Parathyroid adenoma (tissue), 2 donors: ENCODE results near the gene DUSP12.

Source experiments
- H2AFZ ChIP-seq: fragments of 300-600 bp; sonication (generic); one replicate; pipeline ENCODE4 v1.7.0; 2017; ENCODE audit warnings: antibody characterized with exemption, mild to moderate bottlenecking
- H3K27ac ChIP-seq: fragments of 300-600 bp; sonication (generic); one replicate; pipeline ENCODE4 v1.7.0; 2017
- H3K27me3 ChIP-seq: fragments of 300-600 bp; sonication (generic); one replicate; pipeline ENCODE4 v1.7.0; 2017; ENCODE audit warnings: low read length; ENCODE audit not compliant: control insufficient read depth, insufficient read depth
- H3K36me3 ChIP-seq: fragments of 300-600 bp; sonication (generic); one replicate; pipeline ENCODE4 v1.7.0; 2017; ENCODE audit warnings: low read length; ENCODE audit not compliant: control insufficient read depth, insufficient read depth
- H3K4me1 ChIP-seq: fragments of 300-600 bp; sonication (generic); one replicate; pipeline ENCODE4 v1.7.0; 2017; ENCODE audit warnings: control low read depth
- H3K4me2 ChIP-seq: fragments of 300-600 bp; sonication (generic); one replicate; pipeline ENCODE4 v1.7.0; 2017; ENCODE audit warnings: low read length
- H3K4me3 ChIP-seq: fragments of 300-600 bp; sonication (generic); one replicate; pipeline ENCODE4 v1.7.0; 2017; ENCODE audit warnings: low read depth, low read length
- H3K79me2 ChIP-seq: fragments of 300-600 bp; sonication (generic); one replicate; pipeline ENCODE4 v1.7.0; 2017; ENCODE audit warnings: control low read depth
- H3K9ac ChIP-seq: fragments of 300-600 bp; sonication (generic); one replicate; pipeline ENCODE4 v1.7.0; 2017; ENCODE audit warnings: mild to moderate bottlenecking
- H3K9me3 ChIP-seq: fragments of 300-600 bp; sonication (generic); one replicate; pipeline ENCODE4 v1.7.0; 2017; ENCODE audit warnings: low read length; ENCODE audit not compliant: control insufficient read depth
- CTCF ChIP-seq: fragments of 300-600 bp; sonication (generic); IDR thresholded peaks from one replicate; pipeline ENCODE4 v1.7.0; 2017; ENCODE audit warnings: antibody characterized with exemption, mild to moderate bottlenecking
- donor health status: primary hyperparathyroidism.

The DUSP12 gene

GRCh38 chr1:161718559-161719324 lies 30.8 kb upstream of the DUSP12 start:
- TF ChIP-seq CTCF: no peak
- no peaks in the 10 kb centered on the region for H3K36me3 ChIP-seq
- H2AFZ ChIP-seq: no peak overlapping the region
- H3K9ac ChIP-seq: no peak overlapping the region
- H3K27me3 ChIP-seq: no peaks in the 10 kb centered on the region
- no peak overlapping the region for H3K27ac ChIP-seq
- no peaks in the 10 kb centered on the region for H3K4me1 ChIP-seq
- H3K4me2 ChIP-seq: no peak overlapping the region
- H3K4me3 ChIP-seq: no peak overlapping the region
- no peaks in the 10 kb centered on the region for H3K79me2 ChIP-seq
- no peaks in the 10 kb centered on the region for H3K9me3 ChIP-seq

- H3K27ac ChIP-seq: no peak overlapping the region
- no peak overlapping the region for H3K4me2 ChIP-seq
- H3K4me1 ChIP-seq: no peaks in the 10 kb centered on the region
- no peaks in the 10 kb centered on the region for H3K9me3 ChIP-seq
- TF ChIP-seq CTCF: no peak
- H3K9ac ChIP-seq: no peak overlapping the region
- H3K36me3 ChIP-seq: no peaks in the 10 kb centered on the region
- no peaks in the 10 kb centered on the region for H3K27me3 ChIP-seq
- no peak overlapping the region for H2AFZ ChIP-seq
- no peaks in the 10 kb centered on the region for H3K79me2 ChIP-seq
- no peak overlapping the region for H3K4me3 ChIP-seq
Measured at GRCh38 chr1:161719325-161719611, 30.3 kb upstream of the DUSP12 start.

- no peak overlapping the region for H2AFZ ChIP-seq
Measured at GRCh38 chr1:161720422-161720821, 29.2 kb upstream of the DUSP12 start.

GRCh38 chr1:161720956-161721737 lies 28.4 kb upstream of the DUSP12 start, which contains the start of gene FCRLB:
Gene FCRLB, plus strand, starts transcription at chr1:161721544. Its CDS starts 1,129 bp downstream, at chr1:161722673.
- H3K9me3 ChIP-seq: no peaks in the 10 kb centered on the region
- H3K79me2 ChIP-seq: no peaks in the 10 kb centered on the region
- no peaks in the 10 kb centered on the region for H3K27me3 ChIP-seq

More at GRCh38 chr1:161720422-161720821, 29.2 kb upstream of the DUSP12 start:
- no peak for TF ChIP-seq CTCF
- Histone ChIP-seq H3K27ac (no peak overlapping the region), H3K79me2 (no peaks in the 10 kb centered on the region), H3K4me1 (no peaks in the 10 kb centered on the region), H3K4me2 (no peak overlapping the region), H3K36me3 (no peaks in the 10 kb centered on the region), H3K27me3 (no peaks in the 10 kb centered on the region), H3K9ac (no peak overlapping the region), H3K9me3 (no peaks in the 10 kb centered on the region), H3K4me3 (no peak overlapping the region)

More at GRCh38 chr1:161720956-161721737, 28.4 kb upstream of the DUSP12 start, which contains the start of gene FCRLB:
- H3K4me1 ChIP-seq: no peaks in the 10 kb centered on the region
- H3K27ac ChIP-seq: no peak within 1 kb of the TSS
- TF ChIP-seq CTCF: no peak
- no peak within 1 kb of the TSS for H3K9ac ChIP-seq
- H2AFZ ChIP-seq: no peak within 1 kb of the TSS
- H3K4me2 ChIP-seq: no peak within 1 kb of the TSS
- no peak within 1 kb of the TSS for H3K4me3 ChIP-seq
- no peaks in the 10 kb centered on the region for H3K36me3 ChIP-seq
